Measurements from ENCODE around the gene HACE1.
A peak's percentile ranks its signal among the peaks of the same experiment; 100 is the strongest.

HACE1 gene

DNA sequence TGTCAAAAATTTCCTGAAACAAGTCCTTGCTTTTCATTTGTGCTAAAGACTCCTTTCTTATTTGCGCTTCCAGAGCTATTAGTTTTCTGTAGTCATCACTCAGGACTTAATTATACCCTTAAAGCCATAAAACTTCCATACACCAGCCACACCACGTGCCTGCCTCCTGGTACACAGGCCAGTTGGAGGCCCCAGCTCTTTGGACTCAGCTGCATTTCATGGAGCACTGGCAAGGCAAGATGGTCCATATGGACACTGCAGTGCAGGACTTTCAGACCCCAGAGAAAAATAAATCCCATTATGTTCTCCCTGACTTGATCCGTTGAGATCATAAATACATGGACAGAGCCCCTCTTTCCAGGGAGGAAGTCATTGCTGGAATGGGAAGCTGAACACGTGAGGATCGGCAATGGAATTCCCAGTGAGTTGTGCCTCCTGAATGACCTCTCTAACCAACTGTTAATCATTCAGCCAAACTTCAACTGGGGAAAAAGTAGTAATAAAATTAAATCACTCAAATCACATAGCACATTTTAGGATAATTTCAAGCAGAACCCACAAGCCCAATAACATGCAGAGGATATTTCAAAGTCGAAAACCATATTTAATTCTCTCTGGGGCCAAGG is 173.1 kb downstream of the HACE1 start:
- no peak for DNase-seq (ENCODE audit: low read depth in 2 of 2)

DNA sequence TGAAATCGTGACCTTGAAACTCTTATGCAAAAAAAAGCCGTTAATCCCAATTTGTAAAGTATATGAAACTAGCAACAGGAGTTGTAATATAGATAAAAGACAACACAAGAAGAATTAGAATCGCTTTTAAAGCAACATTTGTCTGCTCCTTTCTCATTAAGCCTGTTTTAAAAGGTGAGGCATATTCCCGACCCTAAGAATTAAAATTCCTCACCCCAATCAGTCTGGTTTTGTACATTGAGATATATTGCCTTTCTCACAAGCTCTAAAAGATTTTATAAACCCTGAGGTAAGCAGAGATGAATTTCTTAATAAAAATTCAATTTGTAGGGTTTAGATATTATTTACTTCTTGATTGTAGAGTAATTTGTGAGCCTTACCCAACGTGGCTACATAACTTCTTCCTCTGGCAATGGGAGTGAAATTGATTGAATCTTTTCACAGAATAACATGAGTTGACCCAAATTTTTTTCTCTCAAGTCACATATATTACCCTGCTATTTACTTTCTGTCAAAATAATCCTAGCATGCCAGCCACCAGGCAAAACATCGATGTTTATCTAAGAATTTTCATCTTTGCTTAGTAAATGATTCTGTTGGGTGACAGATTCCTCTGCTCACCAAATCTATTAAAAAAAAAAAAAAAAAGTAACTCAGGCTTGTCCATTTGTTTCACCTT is 173.7 kb downstream of the HACE1 start:
- no peak for DNase-seq (ENCODE audit: low read depth in 2 of 2)

DNA sequence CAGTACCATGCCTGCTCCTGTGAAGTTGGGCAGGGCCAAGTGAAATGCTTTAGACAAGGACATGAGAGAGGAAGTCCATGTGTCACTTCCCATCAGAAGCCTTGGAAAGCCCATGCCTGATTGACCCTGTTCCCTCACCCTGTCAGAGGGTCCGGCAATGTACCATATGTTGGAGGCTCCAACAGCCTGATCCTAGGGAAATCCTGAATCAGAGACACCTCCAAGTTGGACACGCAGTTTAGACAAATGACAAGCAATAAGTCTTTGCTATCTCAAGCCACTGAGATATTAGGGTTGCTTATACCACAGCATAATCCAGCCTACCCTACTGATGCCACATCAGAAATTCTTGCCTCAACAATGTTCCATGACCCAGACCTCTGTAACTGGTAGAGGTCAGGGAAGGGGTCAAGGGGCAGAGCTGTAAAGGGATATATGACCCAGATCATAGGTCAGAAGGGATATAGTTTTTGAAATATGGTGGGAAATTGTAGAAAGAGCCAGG is 174.8 kb downstream of the HACE1 start:
- DNase-seq (ENCODE audit: low read depth in 2 of 2), result no peak

DNA sequence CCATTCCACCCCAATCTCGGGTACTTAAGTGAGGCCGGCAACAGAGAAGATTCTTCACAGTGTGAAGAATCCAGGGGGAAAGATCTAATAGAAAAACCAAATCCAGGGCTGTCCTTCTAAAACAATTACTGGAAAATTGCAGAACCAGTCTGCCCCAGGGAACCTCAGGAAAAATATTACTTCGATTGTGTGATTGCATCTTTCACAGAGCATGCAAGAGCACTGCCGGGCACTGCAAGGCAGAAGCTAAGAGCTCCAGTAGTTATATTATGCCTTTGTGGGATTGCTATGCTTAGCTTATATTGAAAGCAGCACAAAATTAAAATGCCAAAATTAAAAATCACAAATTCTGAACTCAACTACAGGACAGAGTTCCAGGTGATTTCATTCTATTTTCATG is 175.9 kb downstream of the HACE1 start:
- DNase-seq (ENCODE audit: low read depth in 2 of 2), result no peak

DNA sequence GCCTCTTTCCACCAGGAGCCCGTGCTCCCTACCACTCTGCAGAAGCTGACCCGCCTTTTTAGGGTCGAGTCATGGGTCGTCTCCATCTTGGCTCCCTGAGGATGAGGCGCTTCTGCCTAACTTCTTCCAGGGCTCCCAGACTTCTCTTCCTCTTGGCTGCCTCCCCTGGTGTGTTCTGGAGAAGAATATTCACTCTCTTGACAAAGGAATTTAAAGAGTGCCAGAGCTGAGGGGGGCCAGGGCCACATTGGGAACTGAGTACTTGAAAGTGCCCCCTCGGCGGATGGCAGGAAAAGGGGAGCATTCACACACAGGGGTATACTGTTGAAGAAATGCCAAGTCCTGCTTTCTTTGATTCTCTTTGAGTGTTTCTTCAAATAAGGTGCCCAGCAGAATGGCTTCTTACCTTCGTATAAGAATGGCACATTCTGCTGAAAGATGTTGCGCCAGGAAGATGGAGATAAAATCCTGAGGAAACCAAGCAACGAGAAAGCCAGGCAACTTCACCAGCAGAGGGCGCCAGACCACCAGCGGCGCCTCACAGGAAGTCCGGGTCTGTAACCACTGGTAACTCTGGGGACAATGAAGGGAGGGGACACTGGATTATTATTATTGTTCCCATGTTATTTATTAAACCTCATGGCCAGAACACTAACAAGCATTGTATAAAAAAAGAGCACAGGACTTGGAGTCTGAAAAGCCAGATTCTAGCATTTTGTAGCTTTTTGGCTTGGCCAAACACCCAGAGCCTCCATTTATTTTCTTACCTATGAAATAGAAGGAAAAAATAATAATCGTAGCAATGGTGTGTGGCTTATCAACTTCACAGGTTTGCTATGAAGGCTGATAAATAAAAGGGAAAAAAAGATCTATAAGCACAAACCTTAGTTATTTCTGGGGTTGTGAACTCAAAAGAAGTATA is 176.7 kb downstream of the HACE1 start:
- DNase-seq (ENCODE audit: low read depth in 2 of 2), result peak; percentile 27 to 31

DNA sequence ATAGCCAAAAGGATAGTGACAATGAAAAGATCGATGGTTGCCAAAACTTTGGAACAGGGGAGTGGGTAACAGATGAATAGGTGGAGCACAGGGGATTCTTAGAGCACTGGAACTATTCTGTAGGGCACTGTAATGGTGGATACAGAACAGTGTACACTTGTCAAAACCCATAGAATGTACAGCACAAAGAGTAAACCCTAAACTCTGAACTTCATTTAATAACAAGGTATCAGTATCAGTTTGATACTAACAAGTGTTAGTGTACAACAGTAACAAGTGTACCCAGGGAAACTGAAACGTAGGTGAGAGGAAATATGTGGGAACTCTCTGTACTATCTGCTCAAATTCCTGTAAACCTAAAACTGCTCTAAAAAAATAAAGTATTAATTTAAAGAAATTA is 179.2 kb downstream of the HACE1 start:
- DNase-seq (ENCODE audit: low read depth in 2 of 2), result no peak

DNA sequence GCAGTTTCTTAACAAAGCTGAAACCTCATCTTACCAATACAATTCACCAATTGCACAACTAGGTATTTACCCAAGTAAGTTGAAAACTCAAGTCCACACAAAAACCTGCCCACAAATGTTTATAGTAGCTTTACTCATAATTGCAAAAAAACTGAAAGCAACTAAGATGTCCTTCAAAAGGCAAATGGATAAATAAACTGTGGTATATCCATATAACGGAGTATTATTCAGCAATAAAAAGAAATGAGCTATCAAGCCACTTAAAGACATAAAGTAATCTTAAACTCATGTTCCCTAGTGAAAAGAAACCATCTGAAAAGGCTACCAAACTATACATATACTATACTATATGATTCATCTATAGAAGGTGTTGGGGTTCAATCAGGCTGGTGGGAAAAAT is 179.7 kb downstream of the HACE1 start:
- DNase-seq (ENCODE audit: low read depth in 2 of 2), result no peak

Measured in stimulated activated CD8-positive, alpha-beta memory T cell treated with anti-CD3 and anti-CD28 coated beads, Interleukin-15, amount 100 ng/mL, for 48 hours (primary cell).